GM18873 (cell line): ENCODE data around the gene CCDC85A.

Experiments used
- ATAC-seq: cut with Tn5 transposase; IDR thresholded peaks from one replicate; pipeline ENCODE4 v1.9.1; 2021; ENCODE audit warnings: mild to moderate bottlenecking, moderate library complexity, moderate number of reproducible peaks; ENCODE audit not compliant: unreplicated experiment, low FRiP score

CCDC85A gene

DNA sequence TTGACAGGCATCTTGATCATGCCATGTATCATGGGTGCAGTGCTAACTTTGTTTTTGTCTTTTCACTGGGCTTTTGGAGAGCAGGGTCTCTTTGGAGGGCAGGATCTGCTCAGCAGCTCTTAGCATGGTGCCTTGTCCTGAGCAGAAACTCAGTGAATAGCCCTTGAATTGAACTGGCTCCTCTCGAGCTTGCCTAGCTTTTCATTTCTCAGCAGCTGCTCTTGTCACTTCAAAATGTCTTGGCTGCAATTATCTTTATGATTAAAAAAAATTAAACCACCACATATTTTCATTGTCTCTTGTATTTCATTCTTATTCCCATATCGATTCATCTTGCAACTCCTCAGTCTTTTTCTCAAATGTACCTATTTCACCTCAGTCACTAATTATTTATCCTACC, 50.5 kb downstream of the CCDC85A start:
- ATAC-seq, result no peak

DNA sequence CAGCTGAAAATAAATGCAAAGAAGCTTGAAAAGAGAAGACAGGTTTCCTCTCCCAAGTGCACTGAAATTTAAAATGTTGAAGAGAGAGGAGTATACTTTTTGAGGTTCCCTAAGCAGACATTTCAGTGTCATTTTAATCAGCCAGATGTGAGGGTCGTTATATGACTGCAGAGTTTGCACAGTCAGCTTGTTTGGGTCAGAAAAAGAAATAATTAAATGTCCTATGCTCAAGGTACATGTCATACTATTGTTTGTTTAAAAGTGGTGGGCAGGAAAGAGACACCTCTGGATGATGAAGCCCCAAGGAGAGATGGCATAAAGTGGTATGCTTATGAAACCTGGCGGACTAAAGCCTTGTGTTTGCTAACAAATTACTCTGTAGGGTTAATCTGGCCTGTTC, 55.2 kb downstream of the CCDC85A start:
- no peak for ATAC-seq

- ATAC-seq, result no peak
Measured at GRCh38 chr2:56239437-56239836, 55.6 kb downstream of the CCDC85A start.

DNA sequence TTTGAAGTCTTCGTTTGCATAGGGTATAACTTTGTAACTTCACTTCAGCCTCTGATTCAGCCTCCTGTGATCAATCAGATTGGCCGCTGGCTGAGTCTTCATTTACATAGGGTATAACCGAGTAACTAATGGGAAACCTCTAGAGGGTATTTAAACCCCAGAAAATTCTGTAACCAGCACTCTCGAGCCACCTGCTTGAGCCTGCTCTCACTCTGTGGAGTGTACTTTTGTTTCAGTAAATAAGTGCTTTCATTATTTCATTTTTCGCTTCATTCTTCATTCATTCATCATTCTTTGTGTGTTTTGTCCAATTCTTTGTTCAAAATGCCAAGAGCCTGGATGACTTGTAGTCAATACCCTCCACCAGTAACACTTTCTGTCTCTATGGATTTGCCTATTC, 56.4 kb downstream of the CCDC85A start:
- no peak for ATAC-seq

DNA sequence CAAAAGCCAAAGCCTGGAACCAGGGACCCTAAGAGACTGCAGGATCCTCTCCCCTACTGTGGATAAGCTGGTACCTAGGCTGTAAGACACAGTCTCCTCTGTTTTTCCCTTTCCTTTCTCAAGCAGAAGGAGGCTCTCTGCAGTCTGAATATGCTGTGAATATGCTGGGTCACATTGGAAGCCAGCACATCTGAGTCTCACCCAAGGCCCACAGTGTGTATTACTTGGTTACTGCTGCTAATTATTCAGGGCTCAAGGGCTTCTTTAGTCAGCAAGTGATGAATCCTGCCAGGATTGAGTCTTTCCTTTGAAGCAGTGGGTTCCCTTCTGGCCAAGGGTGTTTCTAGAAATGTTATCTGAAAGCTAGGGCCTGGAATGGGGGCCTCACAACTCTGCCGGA, 60.7 kb downstream of the CCDC85A start:
- ATAC-seq, result no peak

DNA sequence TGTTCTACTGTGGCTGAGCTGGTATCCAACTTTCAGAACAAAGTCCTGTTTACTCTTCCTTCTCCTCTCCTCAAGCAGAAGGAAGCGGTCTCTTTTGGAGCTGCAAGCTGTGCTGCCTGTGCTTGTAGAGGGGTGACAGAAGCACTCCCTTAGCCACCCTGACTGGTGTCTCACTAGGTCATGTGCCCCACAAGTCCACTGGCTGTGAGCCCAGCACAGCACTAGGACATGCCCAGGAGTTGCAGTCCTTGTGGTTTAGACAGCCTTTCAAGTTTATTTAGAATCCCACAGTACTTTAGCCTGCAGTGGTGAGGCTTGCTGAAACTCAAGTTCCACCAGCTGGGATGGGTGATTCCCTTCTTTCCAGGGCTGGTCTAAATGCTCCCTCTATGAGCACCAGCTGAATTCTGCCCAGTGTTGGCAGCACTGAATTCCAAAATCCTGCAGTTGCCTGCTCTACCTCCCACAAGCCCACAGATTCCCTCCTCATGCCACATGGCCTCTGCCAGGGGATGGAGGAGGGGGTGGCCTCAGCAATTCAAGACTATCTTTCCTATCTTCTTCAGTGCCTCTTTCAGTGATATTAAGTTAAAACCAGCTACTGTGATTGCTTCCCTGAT, 61.2 kb downstream of the CCDC85A start:
- no peak for ATAC-seq

- no peak for ATAC-seq
Measured at GRCh38 chr2:56248965-56249742, 65.4 kb downstream of the CCDC85A start.

GRCh38 chr2:56250153-56250729, 66.5 kb downstream of the CCDC85A start:
- no peak for ATAC-seq

- ATAC-seq, result no peak
Measured at GRCh38 chr2:56260415-56260814, 76.6 kb downstream of the CCDC85A start.

DNA sequence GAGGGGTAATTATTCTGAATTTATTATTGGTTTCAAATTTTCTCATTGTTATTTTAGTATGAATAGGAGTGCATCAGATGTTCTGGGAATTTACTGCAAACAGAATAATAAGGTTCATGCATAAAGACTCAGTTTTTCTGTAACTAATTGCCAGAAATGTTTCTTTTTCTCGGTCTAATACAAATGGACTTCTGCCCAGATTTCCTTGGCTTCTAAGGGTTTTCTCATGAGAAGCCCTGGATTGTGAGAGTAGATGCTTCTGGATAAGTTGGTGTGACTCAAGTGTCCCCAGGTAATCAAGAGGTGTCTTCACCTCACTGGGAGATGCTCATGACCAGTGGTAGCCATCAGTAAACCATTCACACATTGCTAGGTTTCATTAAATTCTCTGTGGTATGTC, 78.5 kb downstream of the CCDC85A start:
- ATAC-seq, result no peak

DNA sequence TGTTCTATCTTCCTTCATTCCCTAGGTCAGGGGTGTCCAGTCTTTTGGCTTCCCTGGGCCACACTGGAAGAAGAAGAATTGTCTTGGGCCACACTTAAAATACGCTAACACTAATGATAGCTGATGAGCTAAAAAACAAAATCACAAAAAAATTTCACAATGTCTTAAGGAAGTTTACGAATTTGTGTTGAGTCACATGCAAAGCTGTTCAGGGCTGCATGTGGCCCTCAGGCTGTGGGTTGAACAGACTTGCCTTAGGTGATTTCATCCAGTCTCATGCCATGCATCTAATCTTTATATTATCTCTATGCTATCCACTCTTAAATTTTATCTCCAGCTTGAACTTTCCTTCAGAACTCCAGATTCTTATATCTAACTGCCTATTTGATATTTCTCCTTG, 80.1 kb downstream of the CCDC85A start:
- no peak for ATAC-seq

GRCh38 chr2:56266761-56267414, 83.1 kb downstream of the CCDC85A start:
- ATAC-seq, result no peak

- no peak for ATAC-seq
Measured at GRCh38 chr2:56267415-56267788, 83.6 kb downstream of the CCDC85A start.

DNA sequence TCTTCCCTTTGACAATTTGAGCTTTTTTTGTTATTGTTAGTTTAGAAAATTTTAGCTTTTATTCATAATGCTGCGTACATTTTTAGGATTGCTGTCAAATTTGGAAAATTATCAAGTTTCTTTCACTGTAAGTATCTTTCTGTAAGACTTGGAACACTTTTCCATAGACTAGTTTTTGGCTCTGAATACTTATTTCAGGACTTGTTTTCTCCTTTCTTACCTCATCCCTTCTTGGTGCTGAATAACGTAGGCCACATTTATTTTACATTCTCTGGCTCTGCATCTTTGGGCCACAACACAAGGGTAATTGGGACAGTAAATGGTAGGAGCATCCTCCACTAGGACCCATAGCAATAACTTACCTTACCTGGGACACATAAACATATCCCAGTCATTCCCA, 85.1 kb downstream of the CCDC85A start:
- ATAC-seq, result no peak

DNA sequence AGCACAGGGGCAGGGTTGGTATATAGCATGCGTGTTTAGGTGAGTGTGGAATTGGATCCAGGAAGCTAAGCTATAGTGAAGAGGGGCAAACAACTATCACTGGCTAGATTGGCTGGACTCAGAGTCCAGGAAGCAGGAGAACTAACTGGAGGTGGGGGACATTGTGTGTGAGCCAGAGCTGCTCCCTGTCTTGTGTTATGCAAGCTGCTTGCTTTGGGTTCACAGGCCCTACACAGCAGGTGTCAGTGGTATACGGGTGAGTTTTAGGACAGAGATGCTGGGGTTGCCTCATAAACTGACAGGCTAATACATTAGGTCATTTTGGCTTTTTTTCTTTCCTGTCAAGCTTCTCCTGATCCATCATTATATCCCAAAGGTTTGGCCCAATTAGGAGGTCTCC, 87.5 kb downstream of the CCDC85A start:
- no peak for ATAC-seq

- no peak for ATAC-seq
Measured at GRCh38 chr2:56285224-56285623, 101.4 kb downstream of the CCDC85A start.

GRCh38 chr2:56286936-56287335, 103.1 kb downstream of the CCDC85A start:
- no peak for ATAC-seq

DNA sequence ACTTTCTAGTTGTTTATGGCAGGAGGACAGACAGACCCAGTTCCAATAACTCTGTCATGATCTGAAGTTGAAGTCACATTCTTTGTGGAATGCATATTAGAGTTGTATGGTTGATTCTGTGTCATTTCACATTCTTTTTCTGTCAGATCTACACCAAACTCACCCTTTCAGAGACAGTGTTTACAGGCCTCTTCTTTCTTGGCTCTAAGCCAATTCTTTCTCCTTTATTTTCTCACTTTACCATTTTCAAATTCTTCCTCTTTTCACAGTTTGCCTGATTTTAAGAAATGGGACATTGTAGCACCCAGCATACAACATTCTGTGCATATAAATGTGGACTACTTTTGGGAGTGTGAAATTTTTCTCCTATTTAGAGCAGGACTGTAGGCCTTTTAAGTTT, 103.7 kb downstream of the CCDC85A start:
- no peak for ATAC-seq

- ATAC-seq, result no peak
Measured at GRCh38 chr2:56287974-56288373, 104.2 kb downstream of the CCDC85A start.

GRCh38 chr2:56288838-56289580, 105.2 kb downstream of the CCDC85A start:
- no peak for ATAC-seq

DNA sequence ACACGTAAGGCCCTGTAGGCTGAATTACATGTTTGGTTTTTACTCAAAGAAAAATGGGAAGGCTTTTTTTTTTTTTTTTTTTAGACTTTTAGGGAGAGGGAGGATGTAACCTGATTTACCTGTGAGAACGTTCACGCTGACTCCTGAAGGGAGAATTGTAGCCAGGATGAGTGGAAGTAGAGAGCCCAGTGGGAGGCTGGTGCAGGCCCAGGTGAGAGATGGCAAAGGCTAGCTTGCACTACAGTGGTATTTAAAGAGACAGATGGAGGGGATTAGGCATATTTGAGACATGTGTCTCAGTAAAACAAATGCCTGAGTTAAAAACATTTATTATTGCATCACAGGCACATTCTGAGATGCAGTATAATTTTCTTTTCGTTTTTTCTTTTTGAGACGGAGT, 107.9 kb downstream of the CCDC85A start:
- ATAC-seq, result no peak
